Measurements from ENCODE around the gene ESAM.

DNA sequence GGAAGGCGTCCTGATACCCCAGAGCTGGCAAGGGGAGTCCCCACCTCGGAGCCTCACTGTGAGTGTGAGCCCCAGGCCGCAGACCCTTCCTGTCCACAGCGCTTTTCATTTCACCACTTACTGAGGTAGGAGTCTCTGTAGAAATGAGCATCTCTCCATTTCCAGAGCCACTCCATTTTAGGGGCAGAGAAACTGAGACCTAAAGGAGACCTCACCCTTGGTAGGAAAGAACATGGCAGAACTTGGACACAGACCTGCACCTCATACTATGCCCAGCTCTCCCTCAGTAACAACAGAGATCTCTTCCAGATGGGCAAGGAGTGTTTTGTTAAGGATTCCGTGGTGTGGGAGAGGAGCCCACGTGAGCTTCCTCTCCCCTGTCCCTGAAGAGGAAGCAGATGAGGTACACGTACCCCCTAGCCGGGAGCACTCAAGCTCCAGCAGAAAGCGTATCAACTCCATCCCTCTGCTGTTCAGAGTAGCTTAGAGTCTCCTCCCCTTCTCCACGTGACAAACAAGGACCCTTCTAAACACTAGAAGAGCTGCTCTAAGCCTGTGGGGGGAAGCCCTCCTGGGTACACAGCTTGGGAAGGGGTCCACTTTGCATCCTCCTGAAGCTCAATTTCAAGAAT, 9.5 kb downstream of the ESAM start:
- TF ChIP-seq POLR2A (IDR thresholded peaks at IDR 0.05) (no peak), EP300 (IDR thresholded peaks at IDR 0.05) (no peak)
- TF ChIP-seq, protein P1, sequence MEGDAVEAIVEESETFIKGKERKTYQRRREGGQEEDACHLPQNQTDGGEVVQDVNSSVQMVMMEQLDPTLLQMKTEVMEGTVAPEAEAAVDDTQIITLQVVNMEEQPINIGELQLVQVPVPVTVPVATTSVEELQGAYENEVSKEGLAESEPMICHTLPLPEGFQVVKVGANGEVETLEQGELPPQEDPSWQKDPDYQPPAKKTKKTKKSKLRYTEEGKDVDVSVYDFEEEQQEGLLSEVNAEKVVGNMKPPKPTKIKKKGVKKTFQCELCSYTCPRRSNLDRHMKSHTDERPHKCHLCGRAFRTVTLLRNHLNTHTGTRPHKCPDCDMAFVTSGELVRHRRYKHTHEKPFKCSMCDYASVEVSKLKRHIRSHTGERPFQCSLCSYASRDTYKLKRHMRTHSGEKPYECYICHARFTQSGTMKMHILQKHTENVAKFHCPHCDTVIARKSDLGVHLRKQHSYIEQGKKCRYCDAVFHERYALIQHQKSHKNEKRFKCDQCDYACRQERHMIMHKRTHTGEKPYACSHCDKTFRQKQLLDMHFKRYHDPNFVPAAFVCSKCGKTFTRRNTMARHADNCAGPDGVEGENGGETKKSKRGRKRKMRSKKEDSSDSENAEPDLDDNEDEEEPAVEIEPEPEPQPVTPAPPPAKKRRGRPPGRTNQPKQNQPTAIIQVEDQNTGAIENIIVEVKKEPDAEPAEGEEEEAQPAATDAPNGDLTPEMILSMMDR (IDR thresholded peaks at IDR 0.05), result no peak

Measured in tibial nerve (tissue), 4 donors.